Measurements from ENCODE around the gene RASSF5.

GRCh38 chr1:206591226-206591625, 83.9 kb downstream of the RASSF5 start:
- TF ChIP-seq POLR2A (IDR thresholded peaks at IDR 0.05; ENCODE audit: low read depth): no peak
- TF ChIP-seq, protein P1, sequence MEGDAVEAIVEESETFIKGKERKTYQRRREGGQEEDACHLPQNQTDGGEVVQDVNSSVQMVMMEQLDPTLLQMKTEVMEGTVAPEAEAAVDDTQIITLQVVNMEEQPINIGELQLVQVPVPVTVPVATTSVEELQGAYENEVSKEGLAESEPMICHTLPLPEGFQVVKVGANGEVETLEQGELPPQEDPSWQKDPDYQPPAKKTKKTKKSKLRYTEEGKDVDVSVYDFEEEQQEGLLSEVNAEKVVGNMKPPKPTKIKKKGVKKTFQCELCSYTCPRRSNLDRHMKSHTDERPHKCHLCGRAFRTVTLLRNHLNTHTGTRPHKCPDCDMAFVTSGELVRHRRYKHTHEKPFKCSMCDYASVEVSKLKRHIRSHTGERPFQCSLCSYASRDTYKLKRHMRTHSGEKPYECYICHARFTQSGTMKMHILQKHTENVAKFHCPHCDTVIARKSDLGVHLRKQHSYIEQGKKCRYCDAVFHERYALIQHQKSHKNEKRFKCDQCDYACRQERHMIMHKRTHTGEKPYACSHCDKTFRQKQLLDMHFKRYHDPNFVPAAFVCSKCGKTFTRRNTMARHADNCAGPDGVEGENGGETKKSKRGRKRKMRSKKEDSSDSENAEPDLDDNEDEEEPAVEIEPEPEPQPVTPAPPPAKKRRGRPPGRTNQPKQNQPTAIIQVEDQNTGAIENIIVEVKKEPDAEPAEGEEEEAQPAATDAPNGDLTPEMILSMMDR (IDR thresholded peaks at IDR 0.05): no peak
- no peak for TF ChIP-seq POLR2AphosphoS5 (IDR thresholded peaks at IDR 0.05)
